Breast epithelium (tissue), 4 donors: ENCODE measurements around the gene RMP24.
A peak's percentile ranks its signal among the peaks of the same experiment; 100 is the strongest.

Experiments
- DNase-seq, 2 donors: peaks; one replicate each; pipeline ENCODE4 v3.0.0-alpha.2; 2019; ENCODE audit warnings: low spot score in 2 of 2
- H3K27ac ChIP-seq, 2 donors: fragments of 200-600 bp; sonication (generic) in 1 of 2; one replicate each; pipeline ENCODE4 v1.5.1; 2016 to 2019; ENCODE audit warnings: mild to moderate bottlenecking in 1 of 2
- H3K27me3 ChIP-seq, 2 donors: fragments of 200-600 bp; sonication (generic) in 1 of 2; one replicate each; pipeline versions ENCODE4 v1.5.1 to v1.6.0; 2017 to 2019; ENCODE audit warnings: control low read depth in 1 of 2, mild to moderate bottlenecking in 1 of 2
- H3K36me3 ChIP-seq: fragments of 200-600 bp; one replicate; pipeline ENCODE4 v1.5.1; 2019
- H3K4me1 ChIP-seq, 2 donors: fragments of 200-600 bp; sonication (generic); one replicate each; pipeline ENCODE4 v1.5.1; 2016 to 2019; ENCODE audit warnings: control low read depth in 1 of 2
- H3K4me3 ChIP-seq, 3 donors: fragments of 200-600 bp; sonication (generic); 1 replicate in 2 of 3; 2 replicates in 1 of 3; pipeline ENCODE4 v1.5.1; 2016 to 2019; ENCODE audit warnings: mild to moderate bottlenecking in 3 of 3, moderate library complexity in 2 of 3
- H3K9me3 ChIP-seq, 2 donors: fragments of 200-600 bp; sonication (generic) in 1 of 2; one replicate each; pipeline ENCODE4 v1.5.1; 2016 to 2019; ENCODE audit warnings: control low read depth in 1 of 2
- CTCF ChIP-seq, 3 donors: fragments of 450-650 bp; IDR thresholded peaks; one replicate each; pipeline ENCODE4 v1.5.1; 2016 to 2017; ENCODE audit warnings: antibody characterized with exemption in 3 of 3, mild to moderate bottlenecking in 3 of 3, moderate library complexity in 3 of 3
- POLR2A ChIP-seq: fragments of 450-650 bp; IDR thresholded peaks from one replicate; pipeline ENCODE4 v1.6.1; 2016; ENCODE audit warnings: antibody characterized with exemption, mild to moderate bottlenecking, moderate library complexity
- POLR2AphosphoS5 ChIP-seq, 3 donors: sonication (generic); formaldehyde crosslinking; IDR thresholded peaks; one replicate each; pipeline ENCODE4 v1.6.1; 2017; ENCODE audit warnings: antibody characterized with exemption in 3 of 3
- intact Hi-C: fragments of 100-400 bp; cut with DNase I; formaldehyde crosslinking; loops from one replicate; pipeline ENCODE4 v1.15.1; 2023; ENCODE audit warnings: low total_unique reads

The RMP24 gene

GRCh38 chr18:35939138-35939537 is 33.3 kb upstream of the RMP24 start:
- no peaks in the 10 kb centered on the region for H3K36me3 ChIP-seq
- H3K4me3 ChIP-seq, result no peak overlapping the region
- H3K9me3 ChIP-seq, result no peaks in the 10 kb centered on the region
- DNase-seq, result no peak
- intact Hi-C loops, result no loop called here
- H3K27me3 ChIP-seq, result no peaks in the 10 kb centered on the region
- no peaks in the 10 kb centered on the region for H3K4me1 ChIP-seq
- no peak for TF ChIP-seq CTCF (IDR thresholded peaks at IDR 0.05)
- no peak for TF ChIP-seq POLR2A
- TF ChIP-seq POLR2AphosphoS5 (IDR thresholded peaks at IDR 0.05), result no peak
- H3K27ac ChIP-seq, result peak overlapping the region in 1 of 2 donors; percentile 31

DNA sequence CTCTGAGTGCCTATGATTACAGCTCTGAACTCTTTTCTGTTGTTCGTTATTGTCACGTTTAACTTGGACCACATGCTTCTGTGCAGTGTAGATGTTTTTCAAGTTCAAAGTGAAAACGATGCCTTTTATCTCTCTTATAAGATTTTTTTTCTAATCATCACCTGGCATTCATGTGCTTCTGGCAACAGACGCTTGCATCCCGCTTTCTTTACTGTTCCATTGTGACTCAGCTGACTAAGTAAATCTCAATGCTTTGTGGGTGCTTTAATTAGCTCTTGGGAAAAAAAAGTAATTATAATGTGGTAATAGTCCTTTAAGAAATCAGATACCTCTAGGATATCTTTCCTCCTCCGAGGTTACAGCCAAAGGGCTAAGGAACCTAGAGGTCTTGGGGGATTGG is 31.2 kb upstream of the RMP24 start:
- no peak overlapping the region for H3K4me3 ChIP-seq

DNA sequence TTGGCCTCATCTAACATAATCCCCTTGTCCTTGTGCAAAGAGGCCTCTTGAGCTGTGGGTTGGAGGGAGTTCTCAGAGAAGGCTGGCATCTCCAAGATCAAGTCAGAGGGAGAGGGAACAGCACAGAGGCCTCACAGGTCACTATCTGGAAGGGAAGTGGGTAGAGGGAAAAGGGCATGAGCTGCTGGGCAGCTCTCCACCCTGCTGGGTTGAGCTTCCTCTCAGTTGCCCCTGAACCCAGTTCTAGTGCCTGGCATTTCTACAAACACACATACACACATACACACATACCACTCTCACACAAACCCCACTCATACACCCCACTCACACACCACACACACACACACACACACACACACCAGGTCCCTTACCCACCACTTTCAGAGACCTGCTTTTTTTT is 30.3 kb upstream of the RMP24 start:
- H3K27ac ChIP-seq, result no peak overlapping the region
- H3K4me1 ChIP-seq, result no peaks in the 10 kb centered on the region
- no peak for DNase-seq
- H3K9me3 ChIP-seq, result no peaks in the 10 kb centered on the region
- TF ChIP-seq POLR2A (no peak), POLR2AphosphoS5 (IDR thresholded peaks at IDR 0.05) (no peak), CTCF (IDR thresholded peaks at IDR 0.05) (no peak)
- H3K4me3 ChIP-seq, result no peak overlapping the region
- no peaks in the 10 kb centered on the region for H3K27me3 ChIP-seq
- intact Hi-C loops, result no loop called here
- no peaks in the 10 kb centered on the region for H3K36me3 ChIP-seq

More for the DNA sequence above, 31.2 kb upstream of the RMP24 start:
- no peaks in the 10 kb centered on the region for H3K27me3 ChIP-seq
- H3K27ac ChIP-seq, result no peak overlapping the region
- TF ChIP-seq CTCF (IDR thresholded peaks at IDR 0.05) (no peak), POLR2A (no peak), POLR2AphosphoS5 (IDR thresholded peaks at IDR 0.05) (no peak)
- H3K4me1 ChIP-seq, result no peaks in the 10 kb centered on the region
- no peaks in the 10 kb centered on the region for H3K9me3 ChIP-seq
- no peak for DNase-seq
- no peaks in the 10 kb centered on the region for H3K36me3 ChIP-seq
- intact Hi-C loops, result no loop called here

- H3K36me3 ChIP-seq, result no peaks in the 10 kb centered on the region
- DNase-seq, result no peak
- intact Hi-C loops, result no loop called here
- TF ChIP-seq POLR2AphosphoS5 (IDR thresholded peaks at IDR 0.05), result no peak
- TF ChIP-seq POLR2A, result no peak
- H3K9me3 ChIP-seq, result no peaks in the 10 kb centered on the region
- H3K27me3 ChIP-seq, result no peaks in the 10 kb centered on the region
- H3K27ac ChIP-seq, result no peak overlapping the region
- no peak overlapping the region for H3K4me3 ChIP-seq
- no peaks in the 10 kb centered on the region for H3K4me1 ChIP-seq
Measured at GRCh38 chr18:35942661-35943060, 29.8 kb upstream of the RMP24 start.

GRCh38 chr18:35948080-35948479 is 24.4 kb upstream of the RMP24 start:
- no peaks in the 10 kb centered on the region for H3K36me3 ChIP-seq
- TF ChIP-seq POLR2A (no peak), POLR2AphosphoS5 (IDR thresholded peaks at IDR 0.05) (no peak), CTCF (IDR thresholded peaks at IDR 0.05) (no peak)
- no peak overlapping the region for H3K27ac ChIP-seq
- DNase-seq, result no peak
- H3K4me3 ChIP-seq, result no peak overlapping the region
- no peaks in the 10 kb centered on the region for H3K27me3 ChIP-seq
- H3K9me3 ChIP-seq, result no peaks in the 10 kb centered on the region
- intact Hi-C loops, result no loop called here
- H3K4me1 ChIP-seq, result no peaks in the 10 kb centered on the region

GRCh38 chr18:35949090-35949489 is 23.4 kb upstream of the RMP24 start:
- intact Hi-C loops, result no loop called here
- TF ChIP-seq POLR2AphosphoS5 (IDR thresholded peaks at IDR 0.05) (no peak), POLR2A (no peak), CTCF (IDR thresholded peaks at IDR 0.05) (no peak)
- H3K27ac ChIP-seq, result no peak overlapping the region

More at GRCh38 chr18:35949090-35949489, 23.4 kb upstream of the RMP24 start:
- H3K27me3 ChIP-seq, result no peaks in the 10 kb centered on the region
- H3K4me1 ChIP-seq, result no peaks in the 10 kb centered on the region
- no peak for DNase-seq
- no peak overlapping the region for H3K4me3 ChIP-seq
- H3K9me3 ChIP-seq, result no peaks in the 10 kb centered on the region
- H3K36me3 ChIP-seq, result no peaks in the 10 kb centered on the region
